WERI-Rb-1 (cell line): ENCODE results near the gene P2RY12.

Source experiments
- DNase-seq: peaks from one replicate; pipeline ENCODE4 v3.0.0-alpha.2; 2020
- H3K27ac ChIP-seq: fragments of 250-450 bp; sonication (Bioruptor Pico); 2 replicates; pipeline ENCODE4 v1.5.1; 2020; ENCODE audit warnings: mild to moderate bottlenecking, moderate library complexity
- H3K27me3 ChIP-seq: fragments of 250-450 bp; sonication (Bioruptor Pico); 2 replicates; pipeline ENCODE4 v1.5.1; 2021; ENCODE audit warnings: mild to moderate bottlenecking, low read depth, moderate library complexity; ENCODE audit not compliant: insufficient read depth, severe bottlenecking
- H3K36me3 ChIP-seq: fragments of 250-450 bp; sonication (Bioruptor Pico); 2 replicates; pipeline ENCODE4 v1.5.1; 2020; ENCODE audit warnings: mild to moderate bottlenecking, moderate library complexity
- H3K4me3 ChIP-seq: 2 replicates; pipeline ENCODE4 v1.5.1; 2011; ENCODE audit warnings: low read depth, mild to moderate bottlenecking, control low read depth, low read length
- H3K9me3 ChIP-seq: fragments of 250-450 bp; sonication (Bioruptor Pico); 2 replicates; pipeline ENCODE4 v1.5.1; 2021; ENCODE audit warnings: mild to moderate bottlenecking, moderate library complexity; ENCODE audit not compliant: severe bottlenecking
- CTCF ChIP-seq: IDR thresholded peaks from 2 replicates; pipeline ENCODE4 v1.5.1; 2011; ENCODE audit warnings: low read depth, mild to moderate bottlenecking, control low read depth, inconsistent platforms, low read length

Gene P2RY12

GRCh38 chr3:151296226-151296625 lies 88.3 kb downstream of the P2RY12 start:
- TF ChIP-seq CTCF: no peak
- Histone ChIP-seq H3K27ac (no peak overlapping the region), H3K4me3 (no peak overlapping the region), H3K27me3 (no peaks in the 10 kb centered on the region), H3K9me3 (no peaks in the 10 kb centered on the region), H3K36me3 (no peaks in the 10 kb centered on the region)
- DNase-seq: no peak

DNA sequence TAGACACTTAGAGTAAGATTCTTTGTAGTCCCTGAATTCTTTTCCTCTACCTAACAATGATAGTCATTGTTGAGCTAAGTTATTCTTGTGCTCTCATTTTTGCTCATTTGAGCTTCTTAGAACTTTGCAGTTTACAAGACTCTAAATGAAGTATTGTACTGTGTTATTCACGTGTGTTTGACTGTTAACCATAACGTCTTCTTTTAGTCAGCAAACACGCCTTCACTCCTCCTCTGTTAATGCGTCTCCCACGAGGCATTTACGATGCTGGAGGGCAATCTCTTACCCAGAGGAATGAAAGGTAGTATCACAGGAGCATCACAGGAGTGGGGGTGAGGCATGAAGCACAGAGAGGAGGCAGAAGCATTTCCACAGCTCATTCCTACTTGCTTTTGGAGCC lies 91.4 kb downstream of the P2RY12 start:
- no peak overlapping the region for H3K27ac ChIP-seq
- no peaks in the 10 kb centered on the region for H3K9me3 ChIP-seq
- H3K36me3 ChIP-seq: no peaks in the 10 kb centered on the region
- H3K4me3 ChIP-seq: no peak overlapping the region
- no peak for DNase-seq
- no peaks in the 10 kb centered on the region for H3K27me3 ChIP-seq
- TF ChIP-seq CTCF: no peak

DNA sequence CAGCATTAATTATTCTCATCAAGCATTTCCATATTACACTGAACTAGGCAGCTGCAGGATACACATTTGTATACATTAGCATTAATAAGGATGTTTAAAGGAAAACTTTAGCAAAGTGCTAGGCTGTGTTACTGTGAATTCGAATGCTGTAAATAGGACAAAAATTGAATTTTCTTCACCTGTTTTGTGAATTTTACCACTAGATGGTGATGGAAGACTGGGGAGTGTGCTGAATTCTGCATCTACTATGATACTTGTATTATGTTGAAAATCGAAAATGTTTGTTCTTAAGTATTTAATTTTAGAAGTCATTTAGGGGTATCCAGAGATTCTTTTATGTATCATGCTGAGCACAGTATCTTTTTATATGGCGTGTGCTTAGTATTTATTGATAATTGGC lies 93.9 kb downstream of the P2RY12 start:
- Histone ChIP-seq H3K27ac (no peak overlapping the region), H3K36me3 (no peaks in the 10 kb centered on the region), H3K4me3 (no peak overlapping the region), H3K9me3 (no peaks in the 10 kb centered on the region), H3K27me3 (no peaks in the 10 kb centered on the region)
- no peak for DNase-seq
- no peak for TF ChIP-seq CTCF

GRCh38 chr3:151289445-151289844 lies 95.1 kb downstream of the P2RY12 start:
- Histone ChIP-seq H3K27me3 (no peaks in the 10 kb centered on the region), H3K9me3 (no peaks in the 10 kb centered on the region), H3K27ac (no peak overlapping the region), H3K36me3 (no peaks in the 10 kb centered on the region), H3K4me3 (no peak overlapping the region)
- no peak for TF ChIP-seq CTCF
- no peak for DNase-seq
